Suppressor macrophage treated with lipopolysaccharide for 4 hours (primary cell): ENCODE measurements around the gene DLGAP3.

ENCODE experiments used
- DNase-seq: peaks from one replicate; pipeline ENCODE4 v3.0.0-alpha.2; 2020

Gene DLGAP3

GRCh38 chr1:34865573-34865972 is 63.9 kb downstream of the DLGAP3 start:
- no peak for DNase-seq

- no peak for DNase-seq
Measured at GRCh38 chr1:34864759-34865158, 64.7 kb downstream of the DLGAP3 start.

DNA sequence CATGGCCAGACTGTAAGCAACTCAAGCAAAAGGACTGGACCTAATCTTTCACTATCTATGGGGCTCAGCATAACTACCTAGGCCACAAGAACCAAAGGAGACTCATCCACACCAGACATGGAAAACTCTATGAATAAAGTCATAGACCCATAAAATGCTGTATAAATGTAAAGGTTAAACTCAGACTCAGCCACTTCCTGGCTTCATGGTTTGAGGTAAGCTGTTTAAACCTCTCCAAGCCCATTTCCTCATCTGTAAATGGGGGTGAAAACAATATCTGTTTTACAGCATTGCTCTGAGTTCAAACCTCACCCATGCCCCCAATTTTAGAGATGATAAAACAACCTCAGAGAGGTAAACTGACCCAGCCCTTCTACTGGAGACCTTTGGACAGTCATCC is 65.9 kb downstream of the DLGAP3 start:
- no peak for DNase-seq

GRCh38 chr1:34859446-34860200 is 69.8 kb downstream of the DLGAP3 start, which contains the start of gene SMIM12:
SMIM12 (minus strand) TSS chr1:34859749; CDS start chr1:34855977, 3,772 bp downstream.
- DNase-seq = peak; percentile 98

DNA sequence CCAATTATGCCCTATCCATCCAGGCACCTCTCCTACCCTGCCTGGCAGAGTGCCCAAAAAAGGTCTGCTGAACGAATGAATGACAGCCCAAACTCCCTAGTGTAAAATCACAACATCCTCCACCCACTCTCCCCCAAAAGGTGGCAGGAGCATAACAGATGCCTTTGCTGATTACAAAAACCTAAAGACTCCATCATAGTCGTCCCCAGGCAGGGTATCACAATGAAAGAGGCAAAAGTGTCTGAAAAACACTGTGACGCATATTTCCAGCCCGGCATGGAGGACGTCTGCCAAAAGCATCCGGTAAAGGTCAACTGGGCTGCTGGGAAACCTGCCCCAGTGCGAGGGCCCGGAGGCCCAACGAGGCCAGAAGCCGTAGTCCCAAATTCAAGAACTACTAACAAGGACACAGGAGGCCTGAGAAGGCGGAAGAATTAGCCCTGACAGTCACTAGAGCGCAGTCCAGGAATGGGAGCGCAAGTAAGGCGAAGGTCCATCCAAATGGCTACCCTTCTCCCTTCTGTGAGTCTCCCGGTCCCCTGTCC is 70.5 kb downstream of the DLGAP3 start:
- peak; percentile 31 for DNase-seq

DNA sequence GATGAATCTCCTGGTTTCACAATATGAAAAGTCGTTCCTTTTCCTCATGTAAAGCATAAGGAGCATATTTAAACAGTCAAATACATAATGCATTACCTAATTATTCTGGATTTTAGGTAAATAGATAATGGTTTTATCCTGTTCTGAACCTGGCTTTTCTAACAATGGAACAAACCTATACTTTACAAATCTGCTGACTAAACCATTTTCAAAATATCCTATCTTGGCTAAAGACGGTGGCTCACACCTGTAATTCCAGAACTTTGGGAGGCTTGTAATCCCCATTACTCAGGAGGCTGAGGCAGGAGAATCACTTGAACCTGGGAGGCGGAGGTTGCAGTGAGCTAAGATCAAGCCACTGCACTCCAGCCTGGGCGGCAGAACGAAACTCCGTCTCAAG is 72.8 kb downstream of the DLGAP3 start:
- no peak for DNase-seq

- peak; percentile 91 for DNase-seq
Measured at GRCh38 chr1:34852677-34853217, 76.7 kb downstream of the DLGAP3 start.

- DNase-seq = no peak
Measured at GRCh38 chr1:34851431-34852105, 77.9 kb downstream of the DLGAP3 start.

- no peak for DNase-seq
Measured at GRCh38 chr1:34850382-34850781, 79.1 kb downstream of the DLGAP3 start.

DNA sequence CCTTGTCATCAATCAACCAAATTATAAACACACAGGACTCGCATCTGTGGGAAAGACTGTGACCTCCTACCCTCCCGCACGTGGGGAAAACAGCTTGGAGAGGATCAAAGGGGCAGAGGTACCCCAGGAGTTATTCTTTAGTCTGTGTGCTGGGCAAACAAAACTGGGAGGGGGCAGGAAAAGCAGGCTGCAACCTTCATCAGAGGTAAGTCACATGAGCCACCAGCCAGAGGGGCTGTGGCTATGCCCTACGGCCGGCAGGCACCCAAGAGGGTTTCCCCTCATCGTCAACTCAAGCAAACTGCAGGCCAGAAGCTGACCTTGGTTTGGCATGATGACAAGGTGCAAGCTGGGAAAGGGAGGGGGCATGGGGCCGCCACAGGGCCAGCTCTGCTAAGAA is 82.4 kb downstream of the DLGAP3 start:
- no peak for DNase-seq

GRCh38 chr1:34846265-34846664 is 83.2 kb downstream of the DLGAP3 start:
- no peak for DNase-seq

- DNase-seq = no peak
Measured at GRCh38 chr1:34845131-34845901, 84.1 kb downstream of the DLGAP3 start.

DNA sequence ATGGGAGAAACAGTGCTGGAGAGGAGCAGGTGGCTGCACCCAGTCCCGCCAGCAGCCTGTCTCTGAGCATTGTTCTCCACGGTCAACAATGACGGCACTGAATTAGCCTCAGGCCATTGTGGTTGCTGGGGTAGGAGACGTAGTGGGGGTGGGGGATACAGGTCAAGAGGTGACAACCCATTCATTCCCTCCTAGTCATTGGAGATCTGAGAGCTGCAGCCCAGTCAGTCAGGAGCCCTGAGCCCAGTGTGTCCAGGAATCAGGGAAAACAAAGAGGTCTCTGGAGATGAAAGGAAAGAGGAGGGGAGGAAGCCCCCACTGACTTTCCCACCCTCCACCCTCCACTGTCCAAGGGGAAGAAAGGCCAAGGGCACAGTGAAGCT is 85.2 kb downstream of the DLGAP3 start:
- DNase-seq = no peak

DNA sequence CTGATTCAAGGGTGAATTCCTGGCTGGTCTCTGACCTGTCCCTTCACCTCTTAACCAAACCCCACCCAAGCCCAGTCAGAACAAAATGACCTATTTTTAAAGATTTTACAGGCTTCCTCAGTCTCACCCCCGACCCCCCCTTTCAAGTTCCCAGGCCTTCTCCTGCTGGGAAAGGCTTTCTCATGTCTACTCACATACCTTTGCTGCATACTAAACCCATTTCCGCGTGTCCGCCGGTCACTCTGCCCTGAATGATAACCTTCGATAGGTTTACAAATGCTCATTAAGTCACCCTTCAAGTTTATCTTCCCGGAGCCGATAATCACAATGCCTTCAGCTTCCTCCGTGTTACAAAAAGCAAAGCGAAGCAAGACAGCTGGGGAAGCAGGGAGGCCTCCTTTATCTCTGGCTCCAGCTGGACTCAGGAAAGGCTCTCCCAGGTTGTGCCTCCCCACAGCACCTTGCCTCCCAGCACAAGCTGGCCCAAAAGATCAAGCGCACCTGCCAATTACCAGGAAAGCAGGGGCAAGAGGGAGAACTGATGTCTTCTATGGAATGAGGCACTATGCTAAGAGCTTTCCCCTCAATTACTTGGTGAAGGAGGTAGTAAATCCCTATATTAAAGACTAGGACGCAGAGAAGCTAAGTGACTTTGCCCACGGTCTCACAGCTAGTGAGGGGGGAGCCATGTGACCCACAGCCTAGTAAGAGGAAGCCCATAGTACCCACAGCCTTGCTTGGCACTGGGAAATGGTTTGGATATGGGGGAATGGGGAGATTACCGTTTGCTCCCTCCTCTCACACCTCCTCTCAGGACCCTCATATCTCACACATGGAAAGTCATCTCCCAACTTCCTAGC is 85.8 kb downstream of the DLGAP3 start:
- DNase-seq = no peak

DNA sequence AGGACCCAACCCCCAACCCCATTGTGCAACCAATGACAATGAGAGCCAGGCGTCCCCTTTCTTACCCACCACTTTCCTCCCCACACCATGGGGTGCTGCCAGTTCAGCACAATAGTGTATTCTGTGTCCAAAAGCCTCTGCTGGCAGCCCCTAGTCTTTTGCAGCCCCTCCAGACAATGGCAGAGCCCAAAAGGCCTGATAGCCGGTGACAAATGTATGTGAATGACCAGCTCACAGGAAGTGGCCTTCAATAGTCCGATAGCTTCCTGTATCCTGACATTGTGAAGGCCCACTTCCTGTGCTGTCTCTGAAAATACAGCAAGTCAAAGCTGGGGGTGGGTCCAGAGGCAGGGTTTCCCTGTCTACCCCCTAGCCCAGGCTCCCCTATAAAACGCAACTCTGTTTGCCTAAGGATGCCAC is 86.5 kb downstream of the DLGAP3 start:
- DNase-seq = no peak

GRCh38 chr1:34842073-34842472 is 87.4 kb downstream of the DLGAP3 start:
- DNase-seq = no peak

DNA sequence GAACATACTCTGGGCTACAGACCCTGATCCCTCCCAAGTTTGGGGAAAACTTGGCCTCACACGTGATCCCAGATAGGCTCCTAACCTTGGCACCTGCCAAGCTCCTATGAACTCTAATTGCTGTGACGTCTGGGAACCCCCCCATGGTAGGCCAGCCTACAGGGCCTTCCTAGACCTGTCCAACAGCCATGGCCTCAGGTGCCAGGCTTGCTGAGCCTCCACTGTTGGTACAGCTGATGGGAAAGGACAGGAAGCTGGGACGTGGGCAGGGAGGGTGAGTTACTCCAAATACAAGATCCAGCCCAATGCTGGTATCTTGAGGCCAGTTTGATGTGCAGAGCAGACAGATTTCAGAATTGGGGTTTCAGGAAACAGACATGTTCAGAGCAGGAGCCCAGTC is 89.0 kb downstream of the DLGAP3 start:
- DNase-seq = no peak

DNA sequence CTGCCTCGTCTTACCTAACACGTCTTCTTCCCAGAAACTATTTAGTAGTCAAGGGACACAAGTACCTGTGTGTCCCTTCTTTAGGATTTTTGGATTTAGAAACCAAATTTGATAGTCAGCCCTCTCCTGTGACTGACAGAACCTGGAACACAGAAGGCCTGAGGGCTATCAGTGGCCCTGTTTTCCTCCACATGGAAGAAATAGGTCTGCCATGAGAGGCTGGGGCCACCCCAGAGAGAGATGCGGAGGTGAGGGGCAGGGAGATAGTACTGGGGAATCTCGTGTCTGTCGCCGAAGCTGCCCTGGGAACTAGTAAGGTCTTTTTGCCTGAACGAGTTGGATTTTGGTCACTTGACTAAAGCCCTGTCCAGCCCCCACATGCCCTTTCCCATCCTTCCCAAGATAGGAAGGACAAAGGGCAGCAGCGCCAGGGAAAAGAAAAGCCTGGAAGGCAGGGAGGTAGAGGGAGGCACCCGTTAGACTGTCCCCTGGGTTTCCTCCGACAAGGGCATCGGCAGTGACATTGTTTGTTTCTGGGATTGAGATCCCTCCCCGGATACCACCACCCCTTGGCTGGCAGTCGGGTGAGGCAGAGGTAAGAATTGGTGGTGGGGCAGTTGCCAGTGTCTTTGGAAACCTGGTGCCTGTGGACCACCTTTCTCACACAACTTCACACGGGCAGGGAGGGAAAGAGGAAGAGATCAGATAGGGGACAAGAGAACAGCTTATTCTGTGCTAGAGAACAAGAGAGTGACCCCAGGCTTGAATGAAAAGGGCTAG is 89.7 kb downstream of the DLGAP3 start:
- no peak for DNase-seq

- no peak for DNase-seq
Measured at GRCh38 chr1:34833711-34834110, 95.7 kb downstream of the DLGAP3 start.

- no peak for DNase-seq
Measured at GRCh38 chr1:34831721-34832246, 97.7 kb downstream of the DLGAP3 start.

DNA sequence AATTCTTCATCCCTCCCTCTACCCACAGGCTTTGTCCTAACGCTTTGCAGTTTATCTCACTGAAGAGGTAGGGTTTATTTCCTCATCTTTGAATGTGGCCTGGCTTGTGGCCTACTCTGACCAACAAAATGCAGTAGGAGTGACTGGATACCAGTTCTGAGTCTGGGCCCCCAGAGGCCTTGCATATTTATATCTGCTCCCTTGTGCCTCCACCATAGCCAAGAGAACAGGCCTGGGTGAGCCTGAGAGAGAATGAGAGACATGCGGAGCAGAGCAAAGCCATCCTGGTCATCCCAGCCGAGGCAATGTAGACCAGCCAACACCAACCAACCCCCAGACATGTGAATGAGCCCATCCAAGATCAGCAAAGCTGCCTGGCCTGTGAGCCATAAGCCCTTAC is 100.2 kb downstream of the DLGAP3 start:
- no peak for DNase-seq
